Measurements from ENCODE around the gene TMEM132D.

Gene TMEM132D

GRCh38 chr12:129854591-129854990 lies 49.2 kb downstream of the TMEM132D start:
- no peak for DNase-seq (ENCODE audit: extremely low read depth, low read depth)
- TF ChIP-seq, protein P1, sequence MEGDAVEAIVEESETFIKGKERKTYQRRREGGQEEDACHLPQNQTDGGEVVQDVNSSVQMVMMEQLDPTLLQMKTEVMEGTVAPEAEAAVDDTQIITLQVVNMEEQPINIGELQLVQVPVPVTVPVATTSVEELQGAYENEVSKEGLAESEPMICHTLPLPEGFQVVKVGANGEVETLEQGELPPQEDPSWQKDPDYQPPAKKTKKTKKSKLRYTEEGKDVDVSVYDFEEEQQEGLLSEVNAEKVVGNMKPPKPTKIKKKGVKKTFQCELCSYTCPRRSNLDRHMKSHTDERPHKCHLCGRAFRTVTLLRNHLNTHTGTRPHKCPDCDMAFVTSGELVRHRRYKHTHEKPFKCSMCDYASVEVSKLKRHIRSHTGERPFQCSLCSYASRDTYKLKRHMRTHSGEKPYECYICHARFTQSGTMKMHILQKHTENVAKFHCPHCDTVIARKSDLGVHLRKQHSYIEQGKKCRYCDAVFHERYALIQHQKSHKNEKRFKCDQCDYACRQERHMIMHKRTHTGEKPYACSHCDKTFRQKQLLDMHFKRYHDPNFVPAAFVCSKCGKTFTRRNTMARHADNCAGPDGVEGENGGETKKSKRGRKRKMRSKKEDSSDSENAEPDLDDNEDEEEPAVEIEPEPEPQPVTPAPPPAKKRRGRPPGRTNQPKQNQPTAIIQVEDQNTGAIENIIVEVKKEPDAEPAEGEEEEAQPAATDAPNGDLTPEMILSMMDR (IDR thresholded peaks at IDR 0.05; ENCODE audit: low read depth, low read length) = no peak

DNA sequence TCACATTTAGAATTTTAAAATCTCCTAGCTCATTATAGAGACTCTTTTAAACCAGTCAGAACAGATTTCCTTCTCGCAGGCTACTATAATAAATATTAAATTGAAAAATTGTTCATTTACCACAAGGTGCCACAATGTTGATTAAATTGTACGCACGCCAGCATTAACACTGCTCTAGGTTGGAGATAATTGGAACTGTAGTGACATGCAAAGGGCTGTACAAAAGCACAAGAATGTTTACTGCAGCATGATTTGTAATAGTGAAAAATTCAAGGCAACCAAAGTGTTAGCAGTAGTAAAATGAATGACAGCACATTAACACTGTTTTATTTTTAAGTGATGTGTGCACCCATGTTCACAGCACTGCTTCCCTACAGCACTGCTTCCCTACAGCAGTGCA lies 52.5 kb downstream of the TMEM132D start:
- DNase-seq (ENCODE audit: extremely low read depth, low read depth) = no peak
- TF ChIP-seq, protein P1 (IDR thresholded peaks at IDR 0.05; ENCODE audit: low read depth, low read length) = no peak

- TF ChIP-seq, protein P1 (IDR thresholded peaks at IDR 0.05; ENCODE audit: low read depth, low read length) = no peak
Measured at GRCh38 chr12:129848876-129849275, 54.9 kb downstream of the TMEM132D start.

GRCh38 chr12:129847063-129847462 lies 56.8 kb downstream of the TMEM132D start:
- DNase-seq (ENCODE audit: extremely low read depth, low read depth) = no peak
- TF ChIP-seq, protein P1 (IDR thresholded peaks at IDR 0.05; ENCODE audit: low read depth, low read length) = no peak

More at GRCh38 chr12:129848876-129849275, 54.9 kb downstream of the TMEM132D start:
- DNase-seq (ENCODE audit: extremely low read depth, low read depth) = no peak

DNA sequence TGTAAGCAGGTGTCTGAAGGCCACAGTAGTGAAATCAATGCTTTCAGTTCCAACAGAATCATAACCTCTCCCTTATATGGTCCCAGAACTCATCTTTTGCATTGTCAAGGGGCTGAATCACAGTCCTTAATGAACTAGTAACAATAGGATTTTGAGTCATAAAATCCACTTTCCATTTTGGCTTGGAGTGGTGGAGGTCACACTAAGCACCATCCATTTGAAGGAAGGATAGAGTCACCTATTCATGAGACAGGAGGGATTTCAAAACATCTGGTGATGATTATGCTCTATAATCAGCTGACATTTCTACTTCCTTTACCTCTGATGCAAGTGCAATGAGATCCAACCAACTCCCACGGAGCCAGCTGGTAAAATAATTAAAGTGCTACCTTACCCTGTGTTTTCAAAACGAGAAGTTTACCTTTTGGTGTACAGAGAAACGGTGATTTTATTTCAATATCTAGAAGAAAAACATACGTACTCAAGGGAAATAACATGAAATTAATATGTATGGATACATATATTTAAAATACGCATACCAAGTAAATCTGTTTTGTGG lies 59.1 kb downstream of the TMEM132D start:
- TF ChIP-seq, protein P1 (IDR thresholded peaks at IDR 0.05; ENCODE audit: low read depth, low read length) = no peak
- DNase-seq (ENCODE audit: extremely low read depth, low read depth) = no peak

GRCh38 chr12:129841251-129841650 lies 62.6 kb downstream of the TMEM132D start:
- no peak for DNase-seq (ENCODE audit: extremely low read depth, low read depth)
- TF ChIP-seq, protein P1 (IDR thresholded peaks at IDR 0.05; ENCODE audit: low read depth, low read length) = no peak

DNA sequence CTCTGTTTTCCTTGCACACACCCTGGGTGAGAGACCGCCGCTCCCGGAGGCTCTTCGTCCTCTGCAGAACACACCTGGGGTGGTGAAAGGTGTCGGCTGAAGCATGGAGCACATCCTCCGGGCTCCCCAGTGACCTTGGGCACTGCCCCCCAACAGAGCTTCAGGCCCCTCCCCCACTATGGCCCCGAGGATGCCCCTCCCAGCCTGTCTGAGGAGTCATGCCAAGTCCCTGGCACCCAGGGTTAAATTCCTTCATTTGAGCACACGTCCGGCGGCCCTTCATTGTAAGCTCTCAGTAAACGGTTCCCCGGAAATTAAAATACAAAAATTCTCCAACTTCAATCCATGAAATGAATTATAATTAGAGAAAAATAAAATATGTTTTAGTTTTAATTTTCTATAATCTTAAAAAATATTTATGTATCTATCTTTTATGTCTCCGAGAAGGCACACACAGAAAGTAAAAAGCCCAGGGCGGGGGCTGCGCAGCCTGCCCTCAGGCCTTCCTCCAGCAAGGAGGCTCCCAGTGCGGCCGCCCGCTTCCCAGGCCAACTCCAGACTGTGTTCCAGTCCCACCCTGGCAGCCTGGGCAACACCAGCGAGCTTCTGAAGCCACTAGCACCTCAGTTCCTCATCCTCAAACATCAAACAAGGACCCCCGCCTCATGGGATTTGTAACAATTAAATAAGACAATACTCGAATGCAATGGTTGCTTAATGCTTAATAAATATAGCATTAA lies 63.5 kb downstream of the TMEM132D start:
- no peak for DNase-seq (ENCODE audit: extremely low read depth, low read depth)
- TF ChIP-seq, protein P1 (IDR thresholded peaks at IDR 0.05; ENCODE audit: low read depth, low read length) = no peak
